Measurements from ENCODE around the gene SH2D2A. TPM values are rescaled to one million over a fixed set of nuclear protein-coding genes. Genes with fewer than 3 reads are reported as not detected.

SH2D2A gene
- total RNA-seq, 4 donors from 2014 or later, result 0.94 TPM; not detected in 3

- Histone ChIP-seq H3K9me3 (no peaks in the 10 kb centered on the region), H3K4me1 (peaks cover 0 to 28% (median 8%) of the 10 kb centered on the region in 3 donors), H3K27me3 (peaks cover 56% of the 10 kb centered on the region), H3K36me3 (no peaks in the 10 kb centered on the region), H3K4me3 (no peak overlapping the region), H3K27ac (no peak overlapping the region)
- TF ChIP-seq EP300 (IDR thresholded peaks at IDR 0.05) (no peak), CTCF (IDR thresholded peaks at IDR 0.05) (no peak), POLR2AphosphoS5 (IDR thresholded peaks at IDR 0.05) (no peak), POLR2A (IDR thresholded peaks at IDR 0.05) (no peak)
- ATAC-seq, result no peak
- WGBS, 2 donors (ENCODE audit: low coverage in 1 of 2), result 44 to 69% methylated on average over 2 to 3 of the region's 3 CpGs
Measured at GRCh38 chr1:156854634-156855033, 38.0 kb upstream of the SH2D2A start.

GRCh38 chr1:156853761-156854160 lies 37.1 kb upstream of the SH2D2A start:
- Histone ChIP-seq H3K4me3 (no peak overlapping the region), H3K9me3 (no peaks in the 10 kb centered on the region), H3K36me3 (no peaks in the 10 kb centered on the region), H3K27me3 (peaks cover 56% of the 10 kb centered on the region), H3K27ac (no peak overlapping the region), H3K4me1 (peaks cover 0 to 22% (median 2%) of the 10 kb centered on the region in 3 donors)
- no peak for TF ChIP-seq POLR2A (IDR thresholded peaks at IDR 0.05)
- TF ChIP-seq EP300 (IDR thresholded peaks at IDR 0.05), result no peak
- 100% methylated on average over 1 of the region's 19 CpGs; no CpG with 5 or more reads in 1 of the 2 donors for WGBS, 2 donors (ENCODE audit: low coverage in 1 of 2)
- ATAC-seq, result no peak

GRCh38 chr1:156852418-156852874 lies 35.8 kb upstream of the SH2D2A start:
- Histone ChIP-seq H3K4me3 (no peak overlapping the region), H3K27me3 (peaks cover 56% of the 10 kb centered on the region), H3K9me3 (no peaks in the 10 kb centered on the region), H3K4me1 (peaks cover 0 to 20% (median 0%) of the 10 kb centered on the region in 3 donors), H3K36me3 (no peaks in the 10 kb centered on the region), H3K27ac (no peak overlapping the region)
- TF ChIP-seq POLR2AphosphoS5 (IDR thresholded peaks at IDR 0.05) (no peak), EP300 (IDR thresholded peaks at IDR 0.05) (no peak), POLR2A (IDR thresholded peaks at IDR 0.05) (no peak), CTCF (IDR thresholded peaks at IDR 0.05) (no peak)
- 100% methylated on average over 1 of the region's 9 CpGs; no CpG with 5 or more reads in 1 of the 2 donors for WGBS, 2 donors (ENCODE audit: low coverage in 1 of 2)
- no peak for ATAC-seq

GRCh38 chr1:156851779-156852417 lies 35.2 kb upstream of the SH2D2A start:
- Histone ChIP-seq H3K27me3 (peaks cover 57% of the 10 kb centered on the region), H3K9me3 (no peaks in the 10 kb centered on the region), H3K36me3 (no peaks in the 10 kb centered on the region), H3K4me3 (no peak overlapping the region), H3K27ac (no peak overlapping the region), H3K4me1 (peaks cover 0 to 20% (median 0%) of the 10 kb centered on the region in 3 donors)
- no peak for ATAC-seq
- TF ChIP-seq POLR2AphosphoS5 (IDR thresholded peaks at IDR 0.05) (no peak), CTCF (IDR thresholded peaks at IDR 0.05) (no peak), POLR2A (IDR thresholded peaks at IDR 0.05) (no peak), EP300 (IDR thresholded peaks at IDR 0.05) (no peak)
- 100% methylated on average over 3 of the region's 17 CpGs; no CpG with 5 or more reads in 1 of the 2 donors for WGBS, 2 donors (ENCODE audit: low coverage in 1 of 2)

GRCh38 chr1:156849151-156849496 lies 32.5 kb upstream of the SH2D2A start:
- Histone ChIP-seq H3K27me3 (peaks cover 72% of the 10 kb centered on the region), H3K4me1 (peaks cover 0 to 35% (median 0%) of the 10 kb centered on the region in 3 donors), H3K9me3 (no peaks in the 10 kb centered on the region), H3K4me3 (no peak overlapping the region), H3K27ac (no peak overlapping the region), H3K36me3 (no peaks in the 10 kb centered on the region)
- no CpG with 5 or more reads among the region's 23 CpGs for WGBS, 2 donors (ENCODE audit: low coverage in 1 of 2)
- no peak for ATAC-seq
- TF ChIP-seq EP300 (IDR thresholded peaks at IDR 0.05), result no peak
- TF ChIP-seq POLR2A (IDR thresholded peaks at IDR 0.05), result no peak
- TF ChIP-seq CTCF (IDR thresholded peaks at IDR 0.05), result no peak
- TF ChIP-seq POLR2AphosphoS5 (IDR thresholded peaks at IDR 0.05), result no peak
